T-helper 9 cell (primary cell): ENCODE data around the gene MRPS9.

Experiments
- DNase-seq: peaks from one replicate; pipeline ENCODE4 v3.0.0-alpha.2; 2020

MRPS9 gene

GRCh38 chr2:105125920-105126319, 88.1 kb downstream of the MRPS9 start:
- DNase-seq = no peak

DNA sequence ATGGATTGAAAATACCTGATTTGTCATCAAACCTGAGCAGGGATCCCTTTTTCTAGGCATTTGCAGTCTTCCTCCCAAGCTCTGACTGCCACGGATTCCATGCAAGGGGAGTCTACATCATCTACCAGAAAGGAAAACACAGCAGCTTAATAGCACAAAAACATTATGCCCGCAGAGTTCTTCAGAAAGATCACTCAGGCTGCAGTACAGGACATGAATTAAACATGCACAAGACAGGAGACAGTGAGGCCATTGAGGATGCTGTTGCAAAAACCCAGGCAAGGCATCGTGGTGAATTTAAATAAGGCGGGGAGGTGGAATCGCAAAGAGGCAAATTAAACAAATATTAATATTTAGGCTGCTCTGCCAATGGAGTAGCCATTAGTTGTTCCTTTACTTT, 88.5 kb downstream of the MRPS9 start:
- DNase-seq = no peak

GRCh38 chr2:105127289-105127915, 89.5 kb downstream of the MRPS9 start:
- DNase-seq = no peak

- no peak for DNase-seq
Measured at GRCh38 chr2:105129722-105130232, 91.9 kb downstream of the MRPS9 start.

- DNase-seq = no peak
Measured at GRCh38 chr2:105130546-105130945, 92.7 kb downstream of the MRPS9 start.

DNA sequence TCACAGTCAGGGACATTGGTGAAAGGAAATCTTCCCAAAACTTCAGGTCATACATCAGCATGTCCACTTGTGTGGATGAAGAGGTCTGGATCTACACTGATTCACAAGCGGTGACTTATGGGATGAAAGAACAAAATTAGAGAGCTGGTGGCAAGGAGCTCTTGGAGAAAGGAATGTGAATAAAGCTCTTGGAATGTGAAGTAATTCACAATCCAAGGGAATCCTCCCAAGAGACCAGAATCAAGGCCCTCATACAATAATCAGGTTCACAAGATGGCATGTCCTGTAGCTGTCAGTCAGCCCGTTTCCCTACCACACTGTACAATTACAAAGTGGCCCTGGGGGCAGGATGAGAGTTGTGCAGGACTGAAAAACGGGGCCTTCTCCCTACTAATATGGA, 96.2 kb downstream of the MRPS9 start:
- no peak for DNase-seq

GRCh38 chr2:105135436-105135835, 97.6 kb downstream of the MRPS9 start:
- no peak for DNase-seq

- DNase-seq = no peak
Measured at GRCh38 chr2:105136394-105136793, 98.5 kb downstream of the MRPS9 start.

GRCh38 chr2:105138643-105139042, 100.8 kb downstream of the MRPS9 start:
- DNase-seq = no peak

GRCh38 chr2:105139556-105140239, 101.8 kb downstream of the MRPS9 start:
- DNase-seq = no peak

DNA sequence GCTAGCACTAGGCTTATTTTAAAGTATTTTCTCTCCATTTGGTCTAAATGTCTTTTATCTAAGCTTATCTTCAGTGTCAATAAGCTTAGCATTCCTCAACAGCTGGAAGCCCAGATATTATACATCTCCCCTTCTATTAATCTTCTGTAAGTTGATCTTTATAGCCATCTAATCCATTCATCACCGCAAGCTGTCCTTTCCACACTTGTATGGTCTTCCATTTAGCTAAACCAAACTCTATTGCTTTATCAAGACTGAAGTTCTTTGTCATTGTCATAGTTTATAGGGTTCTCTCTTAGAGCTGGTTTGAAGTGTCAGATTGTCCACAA, 102.3 kb downstream of the MRPS9 start:
- no peak for DNase-seq

- DNase-seq = no peak
Measured at GRCh38 chr2:105141099-105141614, 103.3 kb downstream of the MRPS9 start.

- DNase-seq = no peak
Measured at GRCh38 chr2:105142239-105142638, 104.4 kb downstream of the MRPS9 start.

- DNase-seq = no peak
Measured at GRCh38 chr2:105143094-105143466, 105.2 kb downstream of the MRPS9 start.

- DNase-seq = no peak
Measured at GRCh38 chr2:105143467-105144151, 105.7 kb downstream of the MRPS9 start.

- DNase-seq = no peak
Measured at GRCh38 chr2:105144152-105144940, 106.5 kb downstream of the MRPS9 start.

DNA sequence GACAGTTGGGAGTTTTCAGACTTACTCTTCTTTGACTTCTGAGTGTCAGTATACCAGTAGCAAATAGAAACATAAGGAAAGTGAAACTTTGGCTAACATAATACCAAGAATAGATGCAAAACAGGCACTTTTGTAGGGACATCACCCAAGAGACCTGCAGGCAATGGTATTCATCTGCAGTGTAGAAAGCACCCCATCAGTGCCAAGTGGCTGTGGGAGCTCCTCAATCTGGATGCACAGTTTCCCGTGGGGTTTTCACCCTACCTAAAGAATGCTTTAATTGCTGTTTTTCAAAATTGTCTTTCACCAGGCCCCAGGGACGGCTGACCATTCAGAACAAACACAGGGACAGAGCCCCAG, 107.1 kb downstream of the MRPS9 start:
- DNase-seq = no peak

- no peak for DNase-seq
Measured at GRCh38 chr2:105149272-105149671, 111.4 kb downstream of the MRPS9 start.
